Measurements from ENCODE around the gene PCDHB8.
"Not testable (repeated sequence)": the region's sequence is repeated elsewhere in the genome, so short reads cannot be mapped to it uniquely, and the experiment has no call there.

Gene PCDHB8

DNA sequence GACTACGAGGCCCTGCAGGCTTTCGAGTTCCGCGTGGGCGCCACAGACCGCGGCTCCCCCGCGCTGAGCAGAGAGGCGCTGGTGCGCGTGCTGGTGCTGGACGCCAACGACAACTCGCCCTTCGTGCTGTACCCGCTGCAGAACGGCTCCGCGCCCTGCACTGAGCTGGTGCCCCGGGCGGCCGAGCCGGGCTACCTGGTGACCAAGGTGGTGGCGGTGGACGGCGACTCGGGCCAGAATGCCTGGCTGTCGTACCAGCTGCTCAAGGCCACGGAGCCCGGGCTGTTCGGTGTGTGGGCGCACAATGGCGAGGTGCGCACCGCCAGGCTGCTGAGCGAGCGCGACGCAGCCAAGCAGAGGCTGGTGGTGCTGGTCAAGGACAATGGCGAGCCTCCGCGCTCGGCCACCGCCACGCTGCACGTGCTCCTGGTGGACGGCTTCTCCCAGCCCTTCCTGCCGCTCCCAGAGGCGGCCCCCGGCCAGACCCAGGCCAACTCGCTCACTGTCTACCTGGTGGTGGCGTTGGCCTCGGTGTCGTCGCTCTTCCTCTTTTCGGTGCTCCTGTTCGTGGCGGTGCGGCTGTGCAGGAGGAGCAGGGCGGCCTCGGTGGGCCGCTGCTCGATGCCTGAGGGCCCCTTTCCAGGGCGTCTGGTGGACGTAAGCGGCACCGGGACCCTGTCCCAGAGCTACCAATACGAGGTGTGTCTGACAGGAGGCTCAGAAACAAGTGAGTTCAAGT lies 6.7 kb downstream of the PCDHB8 start:
- not testable (repeated sequence) for DNase-seq (ENCODE audit: low read depth in 2 of 2)

DNA sequence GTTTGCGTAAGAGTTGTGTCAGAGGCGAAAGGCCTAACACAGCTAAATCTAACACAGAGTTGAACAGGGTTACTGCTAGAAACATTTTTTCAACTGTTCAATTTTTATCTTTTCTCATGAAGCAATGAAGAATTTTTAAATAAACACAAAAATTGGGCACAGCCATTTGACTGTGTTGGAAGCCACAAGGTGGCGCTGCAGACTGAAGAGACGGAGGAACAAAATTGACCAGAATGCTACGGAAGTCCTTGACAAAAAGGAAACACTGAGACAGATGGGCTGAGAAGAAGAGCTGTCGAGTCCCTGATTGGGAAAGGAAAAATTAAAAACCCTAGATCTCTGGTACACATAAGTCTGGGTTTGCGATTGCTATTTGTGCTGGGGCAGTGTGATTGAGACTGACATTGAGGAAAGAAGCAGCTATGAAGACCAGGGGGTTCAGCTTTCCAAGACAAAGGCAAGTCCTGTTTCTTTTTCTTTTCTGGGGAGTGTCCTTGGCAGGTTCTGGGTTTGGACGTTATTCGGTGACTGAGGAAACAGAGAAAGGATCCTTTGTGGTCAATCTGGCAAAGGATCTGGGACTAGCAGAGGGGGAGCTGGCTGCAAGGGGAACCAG lies 9.4 kb downstream of the PCDHB8 start, which contains the start of gene PCDHB9:
TSS of gene PCDHB9 (plus strand) at position 265 of the 616 bp plus-strand sequence. CDS start at position 423, 158 bp downstream.
- DNase-seq (ENCODE audit: low read depth in 2 of 2), result no peak

DNA sequence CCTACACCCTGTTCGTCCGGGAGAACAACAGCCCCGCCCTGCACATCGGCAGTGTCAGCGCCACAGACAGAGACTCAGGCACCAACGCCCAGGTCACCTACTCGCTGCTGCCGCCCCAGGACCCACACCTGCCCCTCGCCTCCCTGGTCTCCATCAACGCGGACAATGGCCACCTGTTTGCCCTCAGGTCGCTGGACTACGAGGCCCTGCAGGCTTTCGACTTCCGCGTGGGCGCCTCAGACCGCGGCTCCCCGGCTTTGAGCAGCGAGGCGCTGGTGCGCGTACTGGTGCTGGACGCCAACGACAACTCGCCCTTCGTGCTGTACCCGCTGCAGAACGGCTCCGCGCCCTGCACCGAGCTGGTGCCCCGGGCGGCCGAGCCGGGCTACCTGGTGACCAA lies 11.1 kb downstream of the PCDHB8 start:
- DNase-seq (ENCODE audit: low read depth in 2 of 2), result not testable (repeated sequence)

DNA sequence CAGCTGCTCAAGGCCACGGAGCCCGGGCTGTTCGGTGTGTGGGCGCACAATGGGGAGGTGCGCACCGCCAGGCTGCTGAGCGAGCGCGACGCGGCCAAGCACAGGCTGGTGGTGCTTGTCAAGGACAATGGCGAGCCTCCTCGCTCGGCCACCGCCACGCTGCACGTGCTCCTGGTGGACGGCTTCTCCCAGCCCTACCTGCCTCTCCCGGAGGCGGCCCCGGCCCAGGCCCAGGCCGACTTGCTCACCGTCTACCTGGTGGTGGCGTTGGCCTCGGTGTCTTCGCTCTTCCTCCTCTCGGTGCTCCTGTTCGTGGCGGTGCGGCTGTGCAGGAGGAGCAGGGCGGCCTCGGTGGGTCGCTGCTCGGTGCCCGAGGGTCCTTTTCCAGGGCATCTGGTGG lies 11.5 kb downstream of the PCDHB8 start:
- not testable (repeated sequence) for DNase-seq (ENCODE audit: low read depth in 2 of 2)

DNA sequence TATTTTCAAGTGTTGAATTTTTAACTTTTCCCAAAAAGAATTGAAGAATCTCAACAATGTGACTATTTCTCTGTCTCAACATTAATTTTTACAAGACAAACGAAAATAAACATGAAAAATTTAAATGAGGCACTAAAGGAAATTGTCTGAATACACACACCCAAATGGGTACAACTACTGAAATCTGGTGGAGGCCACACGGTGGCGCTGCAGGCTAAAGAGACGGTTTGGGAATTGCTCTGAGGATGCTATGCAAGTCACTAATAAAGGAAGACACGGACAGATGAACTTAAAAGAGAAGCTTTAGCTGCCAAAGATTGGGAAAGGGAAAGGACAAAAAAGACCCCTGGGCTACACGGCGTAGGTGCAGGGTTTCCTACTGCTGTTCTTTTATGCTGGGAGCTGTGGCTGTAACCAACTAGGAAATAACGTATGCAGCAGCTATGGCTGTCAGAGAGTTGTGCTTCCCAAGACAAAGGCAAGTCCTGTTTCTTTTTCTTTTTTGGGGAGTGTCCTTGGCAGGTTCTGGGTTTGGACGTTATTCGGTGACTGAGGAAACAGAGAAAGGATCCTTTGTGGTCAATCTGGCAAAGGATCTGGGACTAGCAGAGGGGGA lies 14.6 kb downstream of the PCDHB8 start, which contains the start of gene PCDHB10:
TSS of gene PCDHB10 (plus strand) at position 244 of the 616 bp plus-strand sequence. CDS start at position 444, 200 bp downstream.
- no peak for DNase-seq (ENCODE audit: low read depth in 2 of 2)

DNA sequence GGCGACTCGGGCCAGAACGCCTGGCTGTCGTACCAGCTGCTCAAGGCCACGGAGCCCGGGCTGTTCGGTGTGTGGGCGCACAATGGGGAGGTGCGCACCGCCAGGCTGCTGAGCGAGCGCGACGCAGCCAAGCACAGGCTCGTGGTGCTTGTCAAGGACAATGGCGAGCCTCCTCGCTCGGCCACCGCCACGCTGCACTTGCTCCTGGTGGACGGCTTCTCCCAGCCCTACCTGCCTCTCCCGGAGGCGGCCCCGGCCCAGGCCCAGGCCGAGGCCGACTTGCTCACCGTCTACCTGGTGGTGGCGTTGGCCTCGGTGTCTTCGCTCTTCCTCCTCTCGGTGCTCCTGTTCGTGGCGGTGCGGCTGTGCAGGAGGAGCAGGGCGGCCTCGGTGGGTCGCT lies 16.7 kb downstream of the PCDHB8 start:
- not testable (repeated sequence) for DNase-seq (ENCODE audit: low read depth in 2 of 2)

DNA sequence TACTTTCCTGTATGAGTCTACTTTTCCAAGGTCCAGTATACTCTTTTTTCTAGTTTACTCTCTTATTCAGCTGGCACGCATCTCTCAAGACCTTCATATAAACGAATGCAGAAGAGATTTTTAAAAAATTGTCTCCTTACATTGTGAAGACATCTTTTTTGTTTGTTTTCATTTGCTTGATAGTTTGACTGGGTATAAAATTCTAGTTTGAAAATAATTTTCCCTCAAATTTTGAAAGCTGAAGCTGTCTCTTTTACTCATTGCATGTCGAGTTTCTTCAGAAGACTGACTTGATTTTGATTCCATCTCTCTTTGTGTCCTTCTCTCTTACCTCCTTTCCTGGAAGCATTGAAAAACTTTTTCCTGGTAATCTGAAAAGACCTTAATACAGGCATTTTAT lies 18.8 kb downstream of the PCDHB8 start:
- no peak for DNase-seq (ENCODE audit: low read depth in 2 of 2)

DNA sequence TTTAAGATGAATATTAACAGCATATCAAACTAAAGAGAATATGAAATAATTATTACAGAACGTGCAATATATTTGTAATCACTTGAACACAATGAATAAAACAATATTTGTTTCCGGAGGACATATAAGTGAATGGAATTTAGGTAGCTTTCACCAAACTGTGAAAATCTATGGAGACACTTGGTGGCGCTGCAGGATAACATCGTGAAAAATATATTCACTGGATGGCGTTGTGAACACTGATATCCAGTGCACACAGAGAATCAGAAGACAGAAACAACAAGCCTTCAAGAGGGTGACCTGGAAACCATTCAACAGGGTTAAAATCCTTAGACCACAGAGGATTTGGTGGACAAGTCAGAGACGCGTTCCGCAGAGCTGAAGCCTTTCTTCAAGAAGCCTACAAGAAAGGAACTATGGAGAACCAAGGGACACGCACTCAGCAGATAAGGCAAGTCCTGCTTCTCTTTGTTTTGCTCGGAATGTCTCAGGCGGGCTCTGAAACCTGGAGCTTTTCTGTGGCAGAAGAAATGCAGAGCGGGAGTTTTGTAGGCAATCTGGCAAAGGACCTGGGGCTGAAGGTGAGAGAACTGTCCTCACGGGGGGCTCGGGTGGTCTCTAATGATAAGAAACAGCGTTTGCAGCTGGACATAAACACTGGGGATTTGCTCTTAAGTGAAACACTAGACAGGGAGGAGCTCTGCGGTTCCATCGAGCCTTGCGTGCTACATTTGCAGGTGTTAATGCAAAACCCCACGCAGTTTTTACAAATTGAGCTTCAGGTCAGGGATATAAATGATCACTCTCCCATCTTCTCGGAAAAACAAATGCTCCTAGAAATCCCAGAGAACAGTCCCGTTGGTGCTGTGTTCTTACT lies 22.0 kb downstream of the PCDHB8 start, which contains the start of gene PCDHB11:
TSS of gene PCDHB11 (plus strand) at position 269 of the 877 bp plus-strand sequence. CDS start at position 417, 148 bp downstream.
- DNase-seq (ENCODE audit: low read depth in 2 of 2), result no peak

DNA sequence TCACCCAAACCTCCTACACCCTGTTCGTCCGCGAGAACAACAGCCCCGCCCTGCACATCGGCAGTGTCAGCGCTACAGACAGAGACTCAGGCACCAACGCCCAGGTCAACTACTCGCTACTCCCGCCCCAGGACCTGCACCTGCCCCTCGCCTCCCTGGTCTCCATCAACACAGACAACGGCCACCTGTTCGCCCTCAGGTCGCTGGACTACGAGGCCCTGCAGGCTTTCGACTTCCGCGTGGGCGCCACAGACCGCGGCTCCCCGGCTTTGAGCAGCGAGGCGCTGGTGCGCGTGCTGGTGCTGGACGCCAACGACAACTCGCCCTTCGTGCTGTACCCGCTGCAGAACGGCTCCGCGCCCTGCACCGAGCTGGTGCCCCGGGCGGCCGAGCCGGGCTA lies 23.5 kb downstream of the PCDHB8 start:
- DNase-seq (ENCODE audit: low read depth in 2 of 2), result not testable (repeated sequence)

DNA sequence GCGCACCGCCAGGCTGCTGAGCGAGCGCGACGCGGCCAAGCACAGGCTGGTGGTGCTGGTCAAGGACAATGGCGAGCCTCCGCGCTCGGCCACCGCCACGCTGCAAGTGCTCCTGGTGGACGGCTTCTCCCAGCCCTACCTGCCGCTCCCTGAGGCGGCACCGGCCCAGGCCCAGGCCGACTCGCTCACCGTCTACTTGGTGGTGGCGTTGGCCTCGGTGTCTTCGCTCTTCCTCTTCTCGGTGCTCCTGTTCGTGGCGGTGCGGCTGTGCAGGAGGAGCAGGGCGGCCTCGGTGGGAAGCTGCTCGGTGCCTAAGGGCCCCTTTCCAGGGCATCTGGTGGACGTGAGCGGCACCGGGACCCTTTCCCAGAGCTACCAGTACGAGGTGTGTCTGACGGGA lies 24.1 kb downstream of the PCDHB8 start:
- not testable (repeated sequence) for DNase-seq (ENCODE audit: low read depth in 2 of 2)

DNA sequence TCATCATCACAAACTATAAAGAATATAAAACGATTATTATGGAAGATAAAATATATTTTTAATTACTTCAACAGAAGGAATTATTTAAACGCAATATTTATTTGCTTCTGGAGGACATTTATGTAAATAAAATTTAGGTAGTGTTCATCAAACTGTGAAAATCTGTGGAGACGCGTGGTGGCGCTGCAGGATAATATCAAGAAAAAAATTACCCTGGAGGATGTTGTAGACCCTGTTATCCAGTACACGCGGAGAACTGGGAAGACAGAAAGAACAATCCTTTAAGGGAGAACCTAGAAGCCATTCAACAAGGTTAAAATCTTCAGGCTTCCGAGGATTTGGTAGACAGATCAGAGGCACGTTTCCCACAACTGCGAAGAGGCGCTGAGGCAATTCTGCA lies 30.9 kb downstream of the PCDHB8 start, which contains the start of gene PCDHB12:
TSS of gene PCDHB12 (plus strand) at position 242 of the 400 bp plus-strand sequence. CDS start 189 bp downstream, outside the sequence.
- DNase-seq (ENCODE audit: low read depth in 2 of 2), result no peak

DNA sequence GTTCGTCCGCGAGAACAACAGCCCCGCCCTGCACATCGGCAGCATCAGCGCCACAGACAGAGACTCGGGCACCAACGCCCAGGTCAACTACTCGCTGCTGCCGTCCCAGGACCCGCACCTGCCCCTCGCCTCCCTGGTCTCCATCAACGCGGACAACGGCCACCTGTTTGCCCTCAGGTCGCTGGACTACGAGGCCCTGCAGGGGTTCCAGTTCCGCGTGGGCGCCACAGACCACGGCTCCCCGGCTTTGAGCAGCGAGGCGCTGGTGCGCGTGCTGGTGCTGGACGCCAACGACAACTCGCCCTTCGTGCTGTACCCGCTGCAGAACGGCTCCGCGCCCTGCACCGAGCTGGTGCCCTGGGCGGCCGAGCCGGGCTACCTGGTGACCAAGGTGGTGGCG lies 32.7 kb downstream of the PCDHB8 start:
- DNase-seq (ENCODE audit: low read depth in 2 of 2), result not testable (repeated sequence)

DNA sequence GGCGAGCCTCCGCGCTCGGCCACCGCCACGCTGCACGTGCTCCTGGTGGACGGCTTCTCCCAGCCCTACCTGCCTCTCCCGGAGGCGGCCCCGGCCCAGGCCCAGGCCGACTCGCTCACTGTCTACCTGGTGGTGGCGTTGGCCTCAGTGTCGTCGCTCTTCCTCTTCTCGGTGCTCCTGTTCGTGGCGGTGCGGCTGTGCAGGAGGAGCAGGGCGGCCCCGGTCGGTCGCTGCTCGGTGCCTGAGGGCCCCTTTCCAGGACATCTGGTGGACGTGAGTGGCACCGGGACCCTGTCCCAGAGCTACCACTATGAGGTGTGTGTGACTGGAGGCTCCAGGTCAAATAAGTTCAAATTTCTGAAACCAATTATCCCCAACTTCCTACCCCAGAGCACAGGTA lies 33.3 kb downstream of the PCDHB8 start:
- DNase-seq (ENCODE audit: low read depth in 2 of 2), result not testable (repeated sequence)

DNA sequence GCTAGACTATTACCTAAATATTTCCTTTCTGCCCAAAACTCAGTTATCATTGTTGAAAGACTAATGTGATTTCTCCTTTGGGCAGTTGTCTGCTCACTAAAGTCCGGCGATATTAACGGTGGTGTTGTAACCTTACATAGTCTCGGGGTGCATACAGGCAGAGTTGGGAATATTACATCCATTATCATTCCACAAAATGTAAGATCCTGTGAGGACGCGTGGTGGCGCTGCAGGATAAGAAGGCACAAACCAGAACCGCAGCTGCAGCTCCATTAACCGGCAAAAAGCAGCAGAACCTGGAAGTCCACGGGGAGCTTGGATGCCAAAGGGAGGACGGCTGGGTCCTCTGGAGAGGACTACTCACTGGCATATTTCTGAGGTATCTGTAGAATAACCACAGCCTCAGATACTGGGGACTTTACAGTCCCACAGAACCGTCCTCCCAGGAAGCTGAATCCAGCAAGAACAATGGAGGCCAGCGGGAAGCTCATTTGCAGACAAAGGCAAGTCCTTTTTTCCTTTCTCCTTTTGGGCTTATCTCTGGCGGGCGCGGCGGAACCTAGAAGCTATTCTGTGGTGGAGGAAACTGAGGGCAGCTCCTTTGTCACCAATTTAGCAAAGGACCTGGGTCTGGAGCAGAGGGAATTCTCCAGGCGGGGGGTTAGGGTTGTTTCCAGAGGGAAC lies 36.2 kb downstream of the PCDHB8 start, which contains the start of gene PCDHB13:
TSS of gene PCDHB13 (plus strand) at position 264 of the 684 bp plus-strand sequence. CDS start at position 469, 205 bp downstream.
- DNase-seq (ENCODE audit: low read depth in 2 of 2), result not testable (repeated sequence)

DNA sequence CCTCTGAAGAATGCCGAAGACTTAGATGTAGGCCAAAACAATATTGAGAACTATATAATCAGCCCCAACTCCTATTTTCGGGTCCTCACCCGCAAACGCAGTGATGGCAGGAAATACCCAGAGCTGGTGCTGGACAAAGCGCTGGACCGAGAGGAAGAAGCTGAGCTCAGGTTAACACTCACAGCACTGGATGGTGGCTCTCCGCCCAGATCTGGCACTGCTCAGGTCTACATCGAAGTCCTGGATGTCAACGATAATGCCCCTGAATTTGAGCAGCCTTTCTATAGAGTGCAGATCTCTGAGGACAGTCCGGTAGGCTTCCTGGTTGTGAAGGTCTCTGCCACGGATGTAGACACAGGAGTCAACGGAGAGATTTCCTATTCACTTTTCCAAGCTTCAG lies 37.0 kb downstream of the PCDHB8 start:
- DNase-seq (ENCODE audit: low read depth in 2 of 2), result not testable (repeated sequence)

DNA sequence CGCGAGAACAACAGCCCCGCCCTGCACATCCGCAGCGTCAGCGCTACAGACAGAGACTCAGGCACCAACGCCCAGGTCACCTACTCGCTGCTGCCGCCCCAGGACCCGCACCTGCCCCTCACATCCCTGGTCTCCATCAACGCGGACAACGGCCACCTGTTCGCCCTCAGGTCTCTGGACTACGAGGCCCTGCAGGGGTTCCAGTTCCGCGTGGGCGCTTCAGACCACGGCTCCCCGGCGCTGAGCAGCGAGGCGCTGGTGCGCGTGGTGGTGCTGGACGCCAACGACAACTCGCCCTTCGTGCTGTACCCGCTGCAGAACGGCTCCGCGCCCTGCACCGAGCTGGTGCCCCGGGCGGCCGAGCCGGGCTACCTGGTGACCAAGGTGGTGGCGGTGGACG lies 37.9 kb downstream of the PCDHB8 start:
- DNase-seq (ENCODE audit: low read depth in 2 of 2), result not testable (repeated sequence)

DNA sequence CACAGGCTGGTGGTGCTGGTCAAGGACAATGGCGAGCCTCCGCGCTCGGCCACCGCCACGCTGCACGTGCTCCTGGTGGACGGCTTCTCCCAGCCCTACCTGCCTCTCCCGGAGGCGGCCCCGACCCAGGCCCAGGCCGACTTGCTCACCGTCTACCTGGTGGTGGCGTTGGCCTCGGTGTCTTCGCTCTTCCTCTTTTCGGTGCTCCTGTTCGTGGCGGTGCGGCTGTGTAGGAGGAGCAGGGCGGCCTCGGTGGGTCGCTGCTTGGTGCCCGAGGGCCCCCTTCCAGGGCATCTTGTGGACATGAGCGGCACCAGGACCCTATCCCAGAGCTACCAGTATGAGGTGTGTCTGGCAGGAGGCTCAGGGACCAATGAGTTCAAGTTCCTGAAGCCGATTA lies 38.4 kb downstream of the PCDHB8 start:
- DNase-seq (ENCODE audit: low read depth in 2 of 2), result not testable (repeated sequence)

DNA sequence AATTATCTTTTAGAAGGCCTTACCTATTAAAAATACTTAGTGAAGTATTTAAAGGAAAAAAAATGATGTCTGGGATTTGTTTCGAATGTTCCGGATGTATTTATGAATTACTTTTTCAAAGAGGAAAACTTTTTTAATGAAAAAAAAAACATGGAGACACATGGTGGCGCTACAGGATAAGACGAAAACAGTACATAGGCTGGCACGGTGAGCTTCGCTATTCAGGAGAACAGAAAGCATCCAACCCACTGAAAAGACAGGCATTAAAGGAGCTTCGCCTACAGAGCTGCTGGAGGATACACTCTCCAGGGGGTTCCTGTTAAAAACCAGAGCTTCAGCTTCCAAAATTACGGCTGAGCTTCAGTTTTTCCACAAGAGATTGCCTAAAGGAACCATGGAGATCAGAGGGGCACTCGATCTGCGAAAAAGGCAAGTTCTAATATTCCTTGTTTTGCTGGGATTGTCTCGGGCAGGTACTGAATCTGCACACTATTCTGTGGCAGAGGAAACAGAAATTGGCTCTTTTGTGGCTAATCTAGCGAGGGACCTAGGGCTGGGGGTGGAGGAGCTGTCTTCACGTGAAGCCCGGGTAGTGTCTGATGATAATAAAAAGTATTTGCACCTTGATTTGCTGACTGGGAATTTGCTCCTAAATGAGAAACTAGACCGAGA lies 45.7 kb downstream of the PCDHB8 start, which contains the start of gene PCDHB14:
TSS of gene PCDHB14 (plus strand) at position 232 of the 672 bp plus-strand sequence. CDS start at position 395, 163 bp downstream.
- DNase-seq (ENCODE audit: low read depth in 2 of 2), result no peak

DNA sequence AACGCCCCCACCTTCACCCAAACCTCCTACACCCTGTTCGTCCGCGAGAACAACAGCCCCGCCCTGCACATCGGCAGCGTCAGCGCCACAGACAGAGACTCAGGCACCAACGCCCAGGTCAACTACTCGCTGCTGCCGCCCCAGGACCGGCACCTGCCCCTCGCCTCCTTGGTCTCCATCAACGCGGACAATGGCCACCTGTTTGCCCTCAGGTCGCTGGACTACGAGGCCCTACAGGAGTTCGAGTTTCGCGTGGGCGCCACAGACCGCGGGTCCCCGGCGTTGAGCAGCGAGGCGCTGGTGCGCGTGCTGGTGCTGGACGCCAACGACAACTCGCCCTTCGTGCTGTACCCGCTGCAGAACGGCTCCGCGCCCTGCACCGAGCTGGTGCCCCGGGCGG lies 47.3 kb downstream of the PCDHB8 start:
- DNase-seq (ENCODE audit: low read depth in 2 of 2), result not testable (repeated sequence)

DNA sequence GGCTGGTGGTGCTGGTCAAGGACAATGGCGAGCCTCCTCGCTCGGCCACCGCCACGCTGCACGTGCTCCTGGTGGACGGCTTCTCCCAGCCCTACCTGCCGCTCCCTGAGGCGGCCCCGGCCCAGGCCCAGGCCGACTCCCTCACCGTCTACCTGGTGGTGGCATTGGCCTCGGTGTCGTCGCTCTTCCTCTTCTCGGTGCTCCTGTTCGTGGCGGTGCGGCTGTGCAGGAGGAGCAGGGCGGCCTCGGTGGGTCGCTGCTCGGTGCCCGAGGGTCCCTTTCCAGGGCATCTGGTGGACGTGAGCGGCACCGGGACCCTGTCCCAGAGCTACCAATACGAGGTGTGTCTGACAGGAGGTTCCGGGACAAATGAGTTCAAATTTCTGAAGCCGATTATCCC lies 47.8 kb downstream of the PCDHB8 start:
- DNase-seq (ENCODE audit: low read depth in 2 of 2), result not testable (repeated sequence)

Data from fibroblast of skin of left biceps (primary cell).